Tibial artery (tissue), 4 donors: ENCODE results near the gene SLC20A1.

Experiments used
- DNase-seq, 2 donors: peaks; one replicate each; pipeline ENCODE4 v3.0.0-alpha.2; 2019
- H3K27ac ChIP-seq, 2 donors: fragments of 200-600 bp; sonication (generic) in 1 of 2; 1 replicate in 1 of 2; 2 replicates in 1 of 2; pipeline ENCODE4 v1.5.1; 2018 to 2019; ENCODE audit warnings: mild to moderate bottlenecking in 1 of 2
- H3K27me3 ChIP-seq, 2 donors: fragments of 200-600 bp; sonication (generic) in 1 of 2; one replicate each; pipeline versions ENCODE4 v1.5.1 to v1.6.0; 2016 to 2019
- H3K36me3 ChIP-seq, 3 donors: fragments of 200-600 bp; sonication (generic) in 2 of 3; one replicate each; pipeline ENCODE4 v1.5.1; 2016 to 2019; ENCODE audit warnings: mild to moderate bottlenecking in 2 of 3
- H3K4me1 ChIP-seq, 4 donors: fragments of 200-600 bp; sonication (generic) in 2 of 4; 1 replicate in 3 of 4; 2 replicates in 1 of 4; pipeline ENCODE4 v1.5.1; 2016 to 2019
- H3K4me3 ChIP-seq, 2 donors: fragments of 200-600 bp; sonication (generic) in 1 of 2; 1 replicate in 1 of 2; 2 replicates in 1 of 2; pipeline ENCODE4 v1.5.1; 2018 to 2019; ENCODE audit warnings: mild to moderate bottlenecking in 2 of 2
- H3K9me3 ChIP-seq, 3 donors: fragments of 200-600 bp; sonication (generic) in 1 of 3; one replicate each; pipeline ENCODE4 v1.5.1; 2016 to 2019
- intact Hi-C: fragments of 100-400 bp; cut with DNase I; formaldehyde crosslinking; loops from one replicate; pipeline ENCODE4 v1.15.0; 2023; ENCODE audit warnings: low total_unique reads
- TF ChIP-seq, protein P1 (sequence below), 2 experiments: fragments of 200-600 bp in 1 of 2; fragments of 450-650 bp in 1 of 2; IDR thresholded peaks; one replicate each; pipeline ENCODE4 v1.5.1; 2017 to 2019; ENCODE audit warnings: antibody characterized with exemption in 2 of 2, mild to moderate bottlenecking in 1 of 2, moderate library complexity in 1 of 2

SLC20A1 gene

GRCh38 chr2:112679484-112679883, 33.7 kb downstream of the SLC20A1 start:
- TF ChIP-seq, protein P1, sequence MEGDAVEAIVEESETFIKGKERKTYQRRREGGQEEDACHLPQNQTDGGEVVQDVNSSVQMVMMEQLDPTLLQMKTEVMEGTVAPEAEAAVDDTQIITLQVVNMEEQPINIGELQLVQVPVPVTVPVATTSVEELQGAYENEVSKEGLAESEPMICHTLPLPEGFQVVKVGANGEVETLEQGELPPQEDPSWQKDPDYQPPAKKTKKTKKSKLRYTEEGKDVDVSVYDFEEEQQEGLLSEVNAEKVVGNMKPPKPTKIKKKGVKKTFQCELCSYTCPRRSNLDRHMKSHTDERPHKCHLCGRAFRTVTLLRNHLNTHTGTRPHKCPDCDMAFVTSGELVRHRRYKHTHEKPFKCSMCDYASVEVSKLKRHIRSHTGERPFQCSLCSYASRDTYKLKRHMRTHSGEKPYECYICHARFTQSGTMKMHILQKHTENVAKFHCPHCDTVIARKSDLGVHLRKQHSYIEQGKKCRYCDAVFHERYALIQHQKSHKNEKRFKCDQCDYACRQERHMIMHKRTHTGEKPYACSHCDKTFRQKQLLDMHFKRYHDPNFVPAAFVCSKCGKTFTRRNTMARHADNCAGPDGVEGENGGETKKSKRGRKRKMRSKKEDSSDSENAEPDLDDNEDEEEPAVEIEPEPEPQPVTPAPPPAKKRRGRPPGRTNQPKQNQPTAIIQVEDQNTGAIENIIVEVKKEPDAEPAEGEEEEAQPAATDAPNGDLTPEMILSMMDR (IDR thresholded peaks at IDR 0.05), result no peak
- Histone ChIP-seq H3K27me3 (no peaks in the 10 kb centered on the region), H3K4me1 (peaks cover 0 to 8% (median 2%) of the 10 kb centered on the region in 4 donors), H3K9me3 (no peaks in the 10 kb centered on the region), H3K36me3 (no peaks in the 10 kb centered on the region), H3K4me3 (no peak overlapping the region), H3K27ac (peak overlapping the region in 1 of 2 donors; percentile 6)
- intact Hi-C loops, result no loop called here
- no peak for DNase-seq

DNA sequence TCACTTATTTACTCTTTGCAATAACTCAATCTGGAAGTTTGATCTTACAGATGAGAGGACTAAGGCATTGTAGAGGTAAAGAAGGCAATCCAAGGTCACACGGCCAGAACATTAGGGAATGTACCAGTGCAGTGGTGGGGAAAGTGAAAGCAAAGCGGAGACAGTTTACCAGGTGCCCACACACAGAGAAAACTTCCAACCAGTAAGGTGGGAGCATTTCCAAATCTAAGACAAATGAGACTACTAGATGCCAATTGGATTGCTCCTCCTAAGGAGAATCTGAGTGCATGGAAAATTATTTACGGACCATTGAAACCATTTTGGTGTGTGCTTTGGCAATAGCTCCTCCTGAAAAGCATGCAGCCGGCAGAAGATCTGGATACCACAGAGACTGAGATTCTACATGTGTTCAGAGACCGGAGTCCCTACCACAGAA, 34.9 kb downstream of the SLC20A1 start:
- no peaks in the 10 kb centered on the region for H3K9me3 ChIP-seq
- no peak overlapping the region for H3K27ac ChIP-seq
- intact Hi-C loops, result no loop called here
- peaks cover 0 to 8% (median 2%) of the 10 kb centered on the region in 4 donors for H3K4me1 ChIP-seq
- no peaks in the 10 kb centered on the region for H3K36me3 ChIP-seq
- no peak for DNase-seq
- TF ChIP-seq, protein P1 (IDR thresholded peaks at IDR 0.05), result no peak
- no peak overlapping the region for H3K4me3 ChIP-seq
- no peaks in the 10 kb centered on the region for H3K27me3 ChIP-seq

GRCh38 chr2:112682101-112682500, 36.4 kb downstream of the SLC20A1 start:
- H3K27ac ChIP-seq, result no peak overlapping the region
- H3K4me3 ChIP-seq, result no peak overlapping the region
- TF ChIP-seq, protein P1 (IDR thresholded peaks at IDR 0.05), result no peak
- H3K27me3 ChIP-seq, result no peaks in the 10 kb centered on the region
- intact Hi-C loops, result no loop called here
- no peaks in the 10 kb centered on the region for H3K9me3 ChIP-seq
- H3K36me3 ChIP-seq, result no peaks in the 10 kb centered on the region
- DNase-seq, result no peak
- H3K4me1 ChIP-seq, result peaks cover 0 to 8% (median 2%) of the 10 kb centered on the region in 4 donors

DNA sequence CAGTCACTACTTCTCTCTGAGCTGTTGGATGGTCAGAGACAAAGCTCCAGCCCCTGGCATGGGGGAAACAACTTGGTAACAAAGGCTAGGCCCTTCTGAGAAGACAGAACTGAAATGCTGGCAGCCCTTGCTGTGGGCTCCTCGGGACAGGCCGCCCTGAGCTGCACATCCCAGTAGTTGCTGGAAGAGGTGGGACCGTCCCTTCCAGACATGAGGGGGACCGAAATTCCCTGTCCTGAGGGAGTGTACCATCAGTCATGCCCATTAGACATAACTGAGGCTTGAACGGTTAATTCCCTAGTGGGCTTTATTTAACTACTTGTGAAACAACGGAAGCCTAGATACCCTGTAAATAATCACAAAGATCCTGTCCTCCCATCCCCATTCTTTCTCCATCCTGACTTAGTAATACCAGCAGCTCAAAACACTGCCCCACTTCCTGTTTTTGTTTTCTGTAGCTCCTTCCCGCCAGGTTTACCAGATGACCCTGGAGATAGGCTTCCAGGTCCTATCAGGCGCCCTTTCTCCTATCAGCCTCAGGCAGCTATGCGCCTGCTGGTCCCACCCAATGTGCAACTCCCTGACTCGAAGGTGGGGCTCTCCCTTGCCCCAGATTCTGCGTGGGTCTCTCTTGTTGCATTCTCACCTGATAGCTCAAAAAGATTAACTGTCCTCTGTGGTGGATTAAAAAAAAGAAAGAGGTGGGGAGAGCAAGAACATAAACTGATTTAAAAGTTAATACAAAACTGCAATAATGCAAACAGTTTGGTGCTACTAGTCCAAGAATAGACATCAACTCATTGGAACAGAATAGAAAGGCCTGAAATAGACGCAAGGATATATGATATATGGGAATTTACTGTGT, 38.0 kb downstream of the SLC20A1 start:
- no peak overlapping the region for H3K27ac ChIP-seq
- peaks cover 0 to 8% (median 2%) of the 10 kb centered on the region in 4 donors for H3K4me1 ChIP-seq
- TF ChIP-seq, protein P1 (IDR thresholded peaks at IDR 0.05), result no peak
- no peaks in the 10 kb centered on the region for H3K9me3 ChIP-seq
- no peak for DNase-seq
- H3K4me3 ChIP-seq, result no peak overlapping the region
- H3K36me3 ChIP-seq, result no peaks in the 10 kb centered on the region
- no peaks in the 10 kb centered on the region for H3K27me3 ChIP-seq
- intact Hi-C loops, result no loop called here

DNA sequence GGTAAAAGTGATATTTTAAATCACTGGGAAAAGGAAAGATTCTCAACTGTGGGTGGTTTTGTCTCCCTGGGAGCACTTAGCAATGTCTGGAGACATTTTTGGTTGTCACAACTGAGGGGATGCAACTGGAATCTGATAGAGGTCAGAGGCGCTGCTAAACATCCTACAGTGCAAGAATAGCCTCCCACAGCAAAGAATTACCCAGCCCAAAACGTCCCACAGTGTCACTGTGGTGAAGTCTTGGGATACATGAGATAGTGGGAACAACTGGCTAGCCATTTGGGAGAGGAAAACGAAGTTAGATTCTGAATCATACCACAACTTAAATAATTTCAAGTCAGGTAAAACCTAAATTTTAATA, 38.7 kb downstream of the SLC20A1 start:
- intact Hi-C loops, result no loop called here
- peaks cover 0 to 8% (median 2%) of the 10 kb centered on the region in 4 donors for H3K4me1 ChIP-seq
- TF ChIP-seq, protein P1 (IDR thresholded peaks at IDR 0.05), result no peak
- DNase-seq, result no peak
- H3K36me3 ChIP-seq, result no peaks in the 10 kb centered on the region
- no peak overlapping the region for H3K4me3 ChIP-seq
- no peak overlapping the region for H3K27ac ChIP-seq
- H3K27me3 ChIP-seq, result no peaks in the 10 kb centered on the region
- no peaks in the 10 kb centered on the region for H3K9me3 ChIP-seq
